ENCODE data around the gene CYB5RL. TPM values are rescaled to one million over a fixed set of nuclear protein-coding genes. Genes with fewer than 3 reads are reported as not detected.

CYB5RL gene
- total and polyA plus RNA-seq, 2 donors (not counting 3 experiments of a cell fraction or from before 2014, with no cell fraction given), result 5.8 to 8.6 TPM

- CTCF ChIA-PET, result interaction anchor here (1.3 kb wide), 1 partner anchor 250 kb away, joined by 3 read pairs; no protein-coding TSS in a partner anchor
- H3K36me3 ChIP-seq (ENCODE audit: control insufficient read depth in 2 of 2, extremely low read depth in 1 of 2, insufficient read depth in 2 of 2, low read length in 2 of 2), result peaks cover 4 to 19% of the 10 kb centered on the region in 2 experiments
- BruUV-seq (replicated peaks), result no TSS peak
These were observed 39.2 kb upstream of the CYB5RL start for GRCh38 chr1:54239035-54239383.

GRCh38 chr1:54238353-54239034 lies 38.7 kb upstream of the CYB5RL start:
- no peak for DNase-seq (ENCODE audit: low read depth, low spot score)
- intact Hi-C loops (cut with micrococcal nuclease), result no loop called here
- no peak overlapping the region for H3K9ac ChIP-seq (replicated peaks; ENCODE audit: extremely low read depth, insufficient read depth, low read length)

More at GRCh38 chr1:54239035-54239383, 39.2 kb upstream of the CYB5RL start:
- POLR2A ChIA-PET, result no interaction called here
- FAIRE-seq (no peak), DNase-seq (ENCODE audit: low read depth, low spot score) (no peak)
- Histone ChIP-seq H3K4me3 (replicated peaks in 1 of 3; ENCODE audit: insufficient read depth in 1 of 3, low read depth in 1 of 3, low read length in 3 of 3) (no peak overlapping the region), H4K20me1 (replicated peaks; ENCODE audit: control insufficient read depth, extremely low read depth, insufficient read depth, low read length) (no peaks in the 10 kb centered on the region), H3K27ac (ENCODE audit: insufficient read depth, low read depth, low read length) (no peak overlapping the region), H3K27me3 (ENCODE audit: control insufficient read depth in 2 of 2, insufficient read depth in 2 of 2, low read length in 2 of 2) (no peaks in the 10 kb centered on the region), H3K9ac (replicated peaks; ENCODE audit: extremely low read depth, insufficient read depth, low read length) (no peak overlapping the region), H2AFZ (ENCODE audit: low read depth, low read length) (no peak overlapping the region), H3K4me1 (ENCODE audit: control insufficient read depth, extremely low read depth, insufficient read depth, low read length) (no peaks in the 10 kb centered on the region), H3K79me2 (ENCODE audit: control insufficient read depth, insufficient read depth, low read length) (no peaks in the 10 kb centered on the region), H3K9me1 (replicated peaks; ENCODE audit: control insufficient read depth, extremely low read depth, insufficient read depth, low read length) (no peaks in the 10 kb centered on the region), H3K9me3 (replicated peaks; ENCODE audit: control insufficient read depth, insufficient read depth, low read length) (no peaks in the 10 kb centered on the region), H3K4me2 (ENCODE audit: insufficient read depth, low read length) (no peak overlapping the region)
- TF ChIP-seq MYC (IDR thresholded peaks at IDR 0.05; ENCODE audit: low read depth, low read length), result no peak
- TF ChIP-seq JUN (IDR thresholded peaks at IDR 0.05; ENCODE audit: borderline replicate concordance, insufficient read depth, insufficient read length, low read depth), result no peak
- intact Hi-C loops (cut with micrococcal nuclease), result no loop called here
- dilution Hi-C loops (cut with MboI; ENCODE audit: extremely low pct_ligation_motif_present, low sequenced_read_pairs), result no loop called here

More at GRCh38 chr1:54238353-54239034, 38.7 kb upstream of the CYB5RL start:
- ChIA-PET POLR2A (no interaction called here), CTCF (interaction anchor here (1.3 kb wide), 1 partner anchor 251 kb away, joined by 3 read pairs; no protein-coding TSS in a partner anchor)
- TF ChIP-seq POLR2A (IDR thresholded peaks at IDR 0.05; ENCODE audit: low read depth, low read length) (no peak), MAX (IDR thresholded peaks at IDR 0.05; ENCODE audit: insufficient read depth, insufficient read length) (no peak), GATA2 (IDR thresholded peaks at IDR 0.05; ENCODE audit: insufficient read depth, insufficient read length, low read depth, low read length) (no peak), CTCF (IDR thresholded peaks at IDR 0.05; ENCODE audit: extremely low read depth in 1 of 2, insufficient read depth in 1 of 2, low read depth in 1 of 2, low read length in 2 of 2) (no peak), EZH2 (IDR thresholded peaks at IDR 0.05; ENCODE audit: borderline replicate concordance, low read depth, low read length, severe bottlenecking) (no peak), MYC (IDR thresholded peaks at IDR 0.05; ENCODE audit: low read depth, low read length) (no peak), FOS (IDR thresholded peaks at IDR 0.05; ENCODE audit: borderline replicate concordance, insufficient read depth, low read length) (no peak), JUN (IDR thresholded peaks at IDR 0.05; ENCODE audit: borderline replicate concordance, insufficient read depth, insufficient read length, low read depth) (no peak), POLR2AphosphoS5 (IDR thresholded peaks at IDR 0.05; ENCODE audit: insufficient read depth, low read depth, low read length) (no peak)
- no peaks in the 10 kb centered on the region for H3K9me1 ChIP-seq (replicated peaks; ENCODE audit: control insufficient read depth, extremely low read depth, insufficient read depth, low read length)
- no peak overlapping the region for H2AFZ ChIP-seq (ENCODE audit: low read depth, low read length)
- BruUV-seq (replicated peaks), result no TSS peak
- no peak overlapping the region for H3K4me2 ChIP-seq (ENCODE audit: insufficient read depth, low read length)
- H3K27ac ChIP-seq (ENCODE audit: insufficient read depth, low read depth, low read length), result no peak overlapping the region
- no peak for FAIRE-seq
- H3K4me1 ChIP-seq (ENCODE audit: control insufficient read depth, extremely low read depth, insufficient read depth, low read length), result no peaks in the 10 kb centered on the region
- peaks cover 4 to 17% of the 10 kb centered on the region in 2 experiments for H3K36me3 ChIP-seq (ENCODE audit: control insufficient read depth in 2 of 2, extremely low read depth in 1 of 2, insufficient read depth in 2 of 2, low read length in 2 of 2)
- H3K4me3 ChIP-seq (replicated peaks in 1 of 3; ENCODE audit: insufficient read depth in 1 of 3, low read depth in 1 of 3, low read length in 3 of 3), result no peak overlapping the region
- dilution Hi-C loops (cut with MboI; ENCODE audit: extremely low pct_ligation_motif_present, low sequenced_read_pairs), result no loop called here
- H3K79me2 ChIP-seq (ENCODE audit: control insufficient read depth, insufficient read depth, low read length), result no peaks in the 10 kb centered on the region
- H3K9me3 ChIP-seq (replicated peaks; ENCODE audit: control insufficient read depth, insufficient read depth, low read length), result no peaks in the 10 kb centered on the region
- no peaks in the 10 kb centered on the region for H4K20me1 ChIP-seq (replicated peaks; ENCODE audit: control insufficient read depth, extremely low read depth, insufficient read depth, low read length)
- H3K27me3 ChIP-seq (ENCODE audit: control insufficient read depth in 2 of 2, insufficient read depth in 2 of 2, low read length in 2 of 2), result no peaks in the 10 kb centered on the region

Measured in endothelial cell of umbilical vein (primary cell).